PFSK-1 (cell line): Measurements from ENCODE around the gene SYN1.

Source experiments
- FOXP2 ChIP-seq: optimal IDR thresholded peaks from 2 replicates; pipeline ENCODE3; 2011; ENCODE audit warnings: borderline replicate concordance, control low read depth, inconsistent platforms; ENCODE audit not compliant: insufficient read depth; ENCODE audit errors: extremely low read length, extremely low read depth
- POLR2AphosphoS5 ChIP-seq: IDR thresholded peaks from 2 replicates; pipeline ENCODE4 v1.6.1; 2012; ENCODE audit warnings: low read depth, mild to moderate bottlenecking, control low read depth, low read length, moderate library complexity
- SIN3A ChIP-seq: IDR thresholded peaks from 2 replicates; pipeline ENCODE4 v1.6.1; 2012; ENCODE audit warnings: mild to moderate bottlenecking, low read length, moderate library complexity, borderline replicate concordance; ENCODE audit not compliant: insufficient read depth
- TAF1 ChIP-seq: IDR thresholded peaks from 2 replicates; pipeline ENCODE4 v1.6.1; 2012; ENCODE audit warnings: low read length, control low read depth, borderline replicate concordance; ENCODE audit not compliant: insufficient read depth
- TF ChIP-seq, protein P1 (sequence below), 2 experiments: IDR thresholded peaks; 2 replicates each; pipeline versions ENCODE4 v1.6.1 to v1.8.0; 2011 to 2012; ENCODE audit warnings: low read depth in 2 of 2, low read length in 2 of 2, control low read depth in 1 of 2, inconsistent platforms in 1 of 2, mild to moderate bottlenecking in 1 of 2, moderate library complexity in 1 of 2; ENCODE audit not compliant: insufficient read depth in 1 of 2

DNA sequence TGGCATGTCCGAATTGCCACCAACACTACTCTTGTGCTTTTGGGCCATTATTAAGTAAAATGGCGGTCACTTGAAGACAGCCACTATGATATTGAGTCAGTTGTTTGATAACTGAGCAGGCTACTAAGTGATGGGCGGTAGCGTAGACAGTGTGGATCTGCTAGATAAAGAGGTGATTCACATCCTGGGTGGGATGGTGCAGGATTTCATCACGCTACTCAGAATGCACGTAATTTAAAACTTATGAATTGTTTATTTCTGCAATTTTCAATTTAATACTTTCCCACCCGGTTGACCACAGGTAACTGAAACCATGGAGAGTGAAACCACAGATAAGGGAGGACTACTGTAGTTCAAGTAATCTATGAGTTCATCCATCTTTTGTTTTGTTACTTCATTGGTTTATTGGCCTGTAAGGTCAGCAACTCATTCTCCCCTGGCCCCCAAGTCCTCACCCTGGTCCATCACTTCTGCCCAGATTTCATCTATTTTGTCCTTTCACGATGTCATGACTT lies 55.8 kb downstream of the SYN1 start:
- no peak for TF ChIP-seq FOXP2
- TF ChIP-seq TAF1, result no peak
- TF ChIP-seq POLR2AphosphoS5, result no peak
- TF ChIP-seq, protein P1, sequence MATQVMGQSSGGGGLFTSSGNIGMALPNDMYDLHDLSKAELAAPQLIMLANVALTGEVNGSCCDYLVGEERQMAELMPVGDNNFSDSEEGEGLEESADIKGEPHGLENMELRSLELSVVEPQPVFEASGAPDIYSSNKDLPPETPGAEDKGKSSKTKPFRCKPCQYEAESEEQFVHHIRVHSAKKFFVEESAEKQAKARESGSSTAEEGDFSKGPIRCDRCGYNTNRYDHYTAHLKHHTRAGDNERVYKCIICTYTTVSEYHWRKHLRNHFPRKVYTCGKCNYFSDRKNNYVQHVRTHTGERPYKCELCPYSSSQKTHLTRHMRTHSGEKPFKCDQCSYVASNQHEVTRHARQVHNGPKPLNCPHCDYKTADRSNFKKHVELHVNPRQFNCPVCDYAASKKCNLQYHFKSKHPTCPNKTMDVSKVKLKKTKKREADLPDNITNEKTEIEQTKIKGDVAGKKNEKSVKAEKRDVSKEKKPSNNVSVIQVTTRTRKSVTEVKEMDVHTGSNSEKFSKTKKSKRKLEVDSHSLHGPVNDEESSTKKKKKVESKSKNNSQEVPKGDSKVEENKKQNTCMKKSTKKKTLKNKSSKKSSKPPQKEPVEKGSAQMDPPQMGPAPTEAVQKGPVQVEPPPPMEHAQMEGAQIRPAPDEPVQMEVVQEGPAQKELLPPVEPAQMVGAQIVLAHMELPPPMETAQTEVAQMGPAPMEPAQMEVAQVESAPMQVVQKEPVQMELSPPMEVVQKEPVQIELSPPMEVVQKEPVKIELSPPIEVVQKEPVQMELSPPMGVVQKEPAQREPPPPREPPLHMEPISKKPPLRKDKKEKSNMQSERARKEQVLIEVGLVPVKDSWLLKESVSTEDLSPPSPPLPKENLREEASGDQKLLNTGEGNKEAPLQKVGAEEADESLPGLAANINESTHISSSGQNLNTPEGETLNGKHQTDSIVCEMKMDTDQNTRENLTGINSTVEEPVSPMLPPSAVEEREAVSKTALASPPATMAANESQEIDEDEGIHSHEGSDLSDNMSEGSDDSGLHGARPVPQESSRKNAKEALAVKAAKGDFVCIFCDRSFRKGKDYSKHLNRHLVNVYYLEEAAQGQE (IDR thresholded peaks at IDR 0.05; ENCODE audit: insufficient read depth in 1 of 2, low read depth in 2 of 2, low read length in 2 of 2), result no peak
- no peak for TF ChIP-seq SIN3A
